HCT116 (cell line): ENCODE data around the gene ANKRD44. TPM values are rescaled to one million over a fixed set of nuclear protein-coding genes. Genes with fewer than 3 reads are reported as not detected.

Experiments used
- ATAC-seq: fragments of 200-7000 bp; cut with Tn5 transposase; 2 replicates; pipeline ENCODE4 v1.9.1; 2020; ENCODE audit warnings: mild to moderate bottlenecking, moderate library complexity
- BruUV-seq: library from RNA; stranded (reverse); fragments of 400-500 nt; replicated peaks from 2 replicates; lab custom pipeline; 2021; lab: Mats Ljungman, UMichigan
- CTCF ChIA-PET: fragments of 300-600 bp; sonication (Branson Sonifier 250); formaldehyde crosslinking; loops from one replicate; lab custom pipeline; 2021; ENCODE audit warnings: antibody characterized with exemption; lab: Charles Lee
- POLR2A ChIA-PET: fragments of 300-600, 350-600 bp; sonication (Branson Sonifier 250); formaldehyde crosslinking; loops from one replicate; lab custom pipeline; 2021; ENCODE audit warnings: antibody characterized with exemption; lab: Charles Lee
- RAD21 ChIA-PET, 2 experiments: fragments of 300-600 bp; sonication (Branson Sonifier 250); formaldehyde crosslinking; loops; one replicate each; lab custom pipeline; 2023; ENCODE audit warnings: low total read pairs in 2 of 2; ENCODE audit not compliant: uncharacterized antibody in 2 of 2, unreplicated experiment in 2 of 2, low non-redundant PET in 1 of 2; lab: Charles Lee
- DNase-seq: peaks from one replicate; pipeline ENCODE4 v3.0.0-alpha.2; 2010; ENCODE audit warnings: low read depth, low spot score
- H2AFZ ChIP-seq: fragments of 200-600 bp; shearing (Covaris generic), sonication (generic); 2 replicates; pipeline ENCODE4 v1.6.1; 2017; ENCODE audit warnings: low read depth, mixed run types, mixed read lengths, antibody characterized with exemption, low read length; ENCODE audit not compliant: poor library complexity, severe bottlenecking
- H3K27ac ChIP-seq: 2 replicates; pipeline ENCODE4 v1.5.1; 2012; ENCODE audit warnings: low read depth, low read length
- H3K27me3 ChIP-seq: fragments of 200-600 bp; sonication (generic); 2 replicates; pipeline ENCODE4 v1.6.1; 2016; ENCODE audit warnings: mixed run types, low read length, mixed read lengths; ENCODE audit not compliant: insufficient read depth
- H3K36me3 ChIP-seq, 2 experiments: fragments of 200-500 bp in 1 of 2; fragments of 200-600 bp in 1 of 2; sonication (Bioruptor generic) in 1 of 2; sonication (generic) in 1 of 2; 2 replicates each; pipeline versions ENCODE4 v1.5.1 to v1.6.1; 2014 to 2016; ENCODE audit warnings: low read length in 2 of 2, inconsistent platforms in 1 of 2, mixed read lengths in 1 of 2, mixed run types in 1 of 2; ENCODE audit not compliant: insufficient read depth in 2 of 2, control insufficient read depth in 1 of 2
- H3K4me1 ChIP-seq, 2 experiments: fragments of 200-600 bp in 1 of 2; sonication (generic) in 1 of 2; 2 replicates each; pipeline versions ENCODE4 v1.5.1 to v1.6.1; 2012 to 2017; ENCODE audit warnings: low read length in 2 of 2, inconsistent platforms in 1 of 2, mild to moderate bottlenecking in 1 of 2, mixed read lengths in 1 of 2, mixed run types in 1 of 2, moderate library complexity in 1 of 2; ENCODE audit not compliant: insufficient read depth in 2 of 2, control insufficient read depth in 1 of 2
- H3K4me2 ChIP-seq: fragments of 200-600 bp; sonication (generic); 2 replicates; pipeline ENCODE4 v1.6.1; 2017; ENCODE audit warnings: mixed run types, low read length, mixed read lengths
- H3K4me3 ChIP-seq, 2 experiments: fragments of 200-600 bp in 1 of 2; sonication (generic) in 1 of 2; replicated peaks in 1 of 2; 2 replicates each; pipeline ENCODE4 v1.5.1; 2011 to 2016; ENCODE audit warnings: low read length in 2 of 2, control low read depth in 1 of 2, low read depth in 1 of 2, mild to moderate bottlenecking in 1 of 2, mixed read lengths in 1 of 2, mixed run types in 1 of 2
- H3K79me2 ChIP-seq: fragments of 200-600 bp; sonication (generic); 2 replicates; pipeline ENCODE4 v1.6.1; 2017; ENCODE audit warnings: mild to moderate bottlenecking, mixed run types, low read length, moderate library complexity, mixed read lengths; ENCODE audit not compliant: insufficient read depth
- H3K9ac ChIP-seq: fragments of 200-600 bp; sonication (generic); 2 replicates; pipeline ENCODE4 v1.6.1; 2016; ENCODE audit warnings: low read length, mixed read lengths
- H3K9me2 ChIP-seq: fragments of 200-600 bp; sonication (generic), shearing (Covaris generic); 2 replicates; pipeline ENCODE4 v1.6.1; 2017; ENCODE audit warnings: mixed run types, mild to moderate bottlenecking, moderate library complexity; ENCODE audit not compliant: insufficient read depth
- H3K9me3 ChIP-seq, 2 experiments: fragments of 200-500 bp in 1 of 2; fragments of 200-600 bp in 1 of 2; sonication (Bioruptor generic) in 1 of 2; sonication (generic) in 1 of 2; 2 replicates each; pipeline ENCODE4 v1.6.1; 2014 to 2017; ENCODE audit warnings: low read length in 2 of 2, mixed read lengths in 2 of 2, inconsistent platforms in 1 of 2, low read depth in 1 of 2, mild to moderate bottlenecking in 1 of 2, mixed run types in 1 of 2, moderate library complexity in 1 of 2; ENCODE audit not compliant: control insufficient read depth in 1 of 2, insufficient read depth in 1 of 2
- H4K20me1 ChIP-seq: fragments of 200-600 bp; sonication (generic), shearing (Covaris generic); 2 replicates; pipeline ENCODE4 v1.6.1; 2017; ENCODE audit warnings: mixed run types, mild to moderate bottlenecking, moderate library complexity; ENCODE audit not compliant: insufficient read depth
- ATF3 ChIP-seq: IDR thresholded peaks from 2 replicates; pipeline ENCODE4 v1.6.1; 2012
- CTCF ChIP-seq, 3 experiments: fragments of 200-600 bp in 1 of 3; sonication (generic) in 1 of 3; IDR thresholded peaks in 2 of 3; conservative IDR thresholded peaks in 1 of 3; 2 replicates each; pipeline ENCODE4 v1.5.1; 2012 to 2017; ENCODE audit warnings: low read depth in 2 of 3, low read length in 2 of 3, antibody characterized with exemption in 1 of 3, borderline replicate concordance in 1 of 3, control low read depth in 1 of 3, mild to moderate bottlenecking in 1 of 3, mixed read lengths in 1 of 3, mixed run types in 1 of 3, moderate library complexity in 1 of 3; ENCODE audit not compliant: insufficient read depth in 1 of 3
- EZH2phosphoT487 ChIP-seq: fragments of 200-600 bp; IDR thresholded peaks from 2 replicates; pipeline ENCODE4 v1.6.1; 2018; ENCODE audit warnings: antibody characterized with exemption, borderline replicate concordance
- FOSL1 ChIP-seq: IDR thresholded peaks from 2 replicates; pipeline ENCODE4 v1.6.1; 2012; ENCODE audit warnings: low read depth
- RAD21 ChIP-seq: IDR thresholded peaks from 2 replicates; pipeline ENCODE4 v1.6.1; 2012; ENCODE audit warnings: low read depth, mild to moderate bottlenecking
- intact Hi-C: fragments of 100-400 bp; cut with micrococcal nuclease; formaldehyde crosslinking; loops from 2 replicates; pipeline ENCODE4 v1.10.0; 2022
- total RNA-seq: library from RNA; stranded (reverse); gene quantifications from one replicate; pipeline ENCODE4 v1.2.1, GENCODE V29; 2021; ENCODE audit not compliant: unreplicated experiment

ANKRD44 gene
- total RNA-seq, 1 experiment from 2014 or later = 2.7 TPM

GRCh38 chr2:197115325-197115724, 195.3 kb downstream of the ANKRD44 start:
- H3K4me2 ChIP-seq = no peak overlapping the region
- no peaks in the 10 kb centered on the region for H3K9me3 ChIP-seq
- ChIA-PET RAD21 (interaction anchor here in 1 of 2 experiments (1.2 kb wide), 1 partner anchor 261 kb away, joined by 3 read pairs; no protein-coding TSS in a partner anchor), POLR2A (no interaction called here), CTCF (no interaction called here)
- intact Hi-C loops = no loop called here
- ATAC-seq (no peak), DNase-seq (no peak)
- H3K36me3 ChIP-seq = no peaks in the 10 kb centered on the region
- no peaks in the 10 kb centered on the region for H3K9me2 ChIP-seq
- H3K9ac ChIP-seq = no peak overlapping the region
- no peaks in the 10 kb centered on the region for H4K20me1 ChIP-seq
- H3K27me3 ChIP-seq = no peaks in the 10 kb centered on the region
- H3K27ac ChIP-seq = no peak overlapping the region
- TF ChIP-seq EZH2phosphoT487 = no peak
- H3K4me3 ChIP-seq = no peak overlapping the region
- no peaks in the 10 kb centered on the region for H3K79me2 ChIP-seq
- H3K4me1 ChIP-seq = no peaks in the 10 kb centered on the region
- H2AFZ ChIP-seq = no peak overlapping the region
- no TSS peak for BruUV-seq

- Histone ChIP-seq H3K9me2 (no peaks in the 10 kb centered on the region), H3K4me1 (no peaks in the 10 kb centered on the region), H3K9me3 (no peaks in the 10 kb centered on the region), H4K20me1 (no peaks in the 10 kb centered on the region), H3K4me3 (no peak overlapping the region), H3K27me3 (no peaks in the 10 kb centered on the region), H3K27ac (no peak overlapping the region), H3K79me2 (no peaks in the 10 kb centered on the region), H3K36me3 (no peaks in the 10 kb centered on the region), H3K4me2 (no peak overlapping the region), H3K9ac (no peak overlapping the region), H2AFZ (peak overlapping the region; percentile 19)
- ChIA-PET CTCF (interaction anchor here (0.7 to 2.0 kb wide), 22 partner anchors 10 to 1504 kb away, joined by 3 to 18 read pairs (median 3); no protein-coding TSS in a partner anchor), RAD21 (interaction anchor here in 1 of 2 experiments (1.5 kb wide), 1 partner anchor 55 kb away, joined by 3 read pairs; no protein-coding TSS in a partner anchor), POLR2A (no interaction called here)
- DNase-seq (peak; percentile 18), ATAC-seq (peak; percentile 54; the same call in 1 of the 2 replicates)
- TF ChIP-seq ATF3 = no peak
- TF ChIP-seq RAD21 = peak; percentile 71
- TF ChIP-seq FOSL1 = no peak
- TF ChIP-seq CTCF (IDR thresholded peaks at IDR 0.05 in 2 of 3, conservative IDR thresholded peaks at IDR 0.05 in 1 of 3; ENCODE audit: borderline replicate concordance in 1 of 3, insufficient read depth in 1 of 3, low read depth in 2 of 3, low read length in 2 of 3) = peak; percentile 45 to 72 (median 48)
- BruUV-seq = no TSS peak
- intact Hi-C loops = loop anchor here (1.0 to 5.0 kb wide), 3 partner anchors 54 to 664 kb away; no protein-coding TSS in a partner anchor
Observed at GRCh38 chr2:197113275-197113711, 197.3 kb downstream of the ANKRD44 start.
